A673 (cell line): ENCODE measurements around the gene BCKDK. TPM values are rescaled to one million over a fixed set of nuclear protein-coding genes. Genes with fewer than 3 reads are reported as not detected.

Source experiments
- BruUV-seq: library from RNA; stranded (reverse); fragments of 400-500 nt; replicated peaks from 2 replicates; lab custom pipeline; 2021; lab: Mats Ljungman, UMichigan
- CTCF ChIA-PET: fragments of 300-600 bp; sonication (Branson Sonifier 250); formaldehyde crosslinking; loops from one replicate; lab custom pipeline; 2022; ENCODE audit warnings: antibody characterized with exemption; lab: Charles Lee
- POLR2A ChIA-PET: fragments of 300-600 bp; sonication (Branson Sonifier 250); formaldehyde crosslinking; loops from one replicate; lab custom pipeline; 2022; ENCODE audit warnings: antibody characterized with exemption; ENCODE audit not compliant: low non-redundant PET; lab: Charles Lee
- DNase-seq: peaks from one replicate; pipeline ENCODE4 v3.0.0-alpha.2; 2015; ENCODE audit warnings: low spot score
- H3K27ac ChIP-seq: fragments of 200-600 bp; sonication (generic); 2 replicates; pipeline ENCODE4 v1.5.1; 2016; ENCODE audit warnings: mixed run types, low read depth, mild to moderate bottlenecking, mixed read lengths, antibody characterized with exemption, low read length; ENCODE audit not compliant: poor library complexity, severe bottlenecking
- H3K27me3 ChIP-seq: fragments of 200-600 bp; sonication (generic); replicated peaks from 2 replicates; pipeline ENCODE4 v1.6.1; 2017; ENCODE audit warnings: mixed run types, low read depth, mild to moderate bottlenecking, mixed read lengths, antibody characterized with exemption, low read length; ENCODE audit not compliant: insufficient read depth, poor library complexity
- H3K36me3 ChIP-seq: fragments of 200-600 bp; sonication (generic); 2 replicates; pipeline ENCODE4 v1.6.1; 2016; ENCODE audit warnings: mixed run types, mild to moderate bottlenecking, mixed read lengths, antibody characterized with exemption, low read length; ENCODE audit not compliant: insufficient read depth, poor library complexity, severe bottlenecking
- H3K4me1 ChIP-seq: fragments of 200-600 bp; sonication (generic); 2 replicates; pipeline ENCODE4 v1.6.1; 2017; ENCODE audit warnings: mixed run types, mild to moderate bottlenecking, mixed read lengths, antibody characterized with exemption, low read length; ENCODE audit not compliant: insufficient read depth, poor library complexity, severe bottlenecking
- H3K4me3 ChIP-seq: fragments of 200-600 bp; sonication (generic); 2 replicates; pipeline ENCODE4 v1.5.1; 2016; ENCODE audit warnings: low read depth, mixed run types, mild to moderate bottlenecking, mixed read lengths, low read length; ENCODE audit not compliant: poor library complexity, severe bottlenecking
- H3K9me3 ChIP-seq: fragments of 200-600 bp; sonication (generic); 2 replicates; pipeline ENCODE4 v1.6.1; 2016; ENCODE audit warnings: mixed run types, low read depth, mild to moderate bottlenecking, mixed read lengths, antibody characterized with exemption, low read length; ENCODE audit not compliant: poor library complexity, severe bottlenecking
- EZH2 ChIP-seq: fragments of 200-600 bp; sonication (generic); IDR thresholded peaks from 2 replicates; pipeline ENCODE4 v1.6.1; 2017; ENCODE audit warnings: borderline replicate concordance, low read depth, mild to moderate bottlenecking, mixed read lengths, antibody characterized with exemption, low read length; ENCODE audit not compliant: poor library complexity, severe bottlenecking
- intact Hi-C: fragments of 100-400 bp; cut with micrococcal nuclease; formaldehyde crosslinking; loops from one replicate; pipeline ENCODE4 v1.10.0; 2022; ENCODE audit not compliant: unreplicated experiment
- total RNA-seq: library from RNA; stranded (reverse); gene quantifications from 2 replicates; pipeline ENCODE4 v1.2.3, GENCODE V29; 2021
- TF ChIP-seq, protein P1 (sequence below): fragments of 300-800, 200-600 bp; sonication (generic); conservative IDR thresholded peaks from 2 replicates; pipeline ENCODE4 v1.5.1; 2017; ENCODE audit warnings: low read depth, mild to moderate bottlenecking, antibody characterized with exemption, low read length, moderate library complexity, mixed read lengths

Gene BCKDK
- total RNA-seq, 1 experiment from 2014 or later: 36.6 TPM

DNA sequence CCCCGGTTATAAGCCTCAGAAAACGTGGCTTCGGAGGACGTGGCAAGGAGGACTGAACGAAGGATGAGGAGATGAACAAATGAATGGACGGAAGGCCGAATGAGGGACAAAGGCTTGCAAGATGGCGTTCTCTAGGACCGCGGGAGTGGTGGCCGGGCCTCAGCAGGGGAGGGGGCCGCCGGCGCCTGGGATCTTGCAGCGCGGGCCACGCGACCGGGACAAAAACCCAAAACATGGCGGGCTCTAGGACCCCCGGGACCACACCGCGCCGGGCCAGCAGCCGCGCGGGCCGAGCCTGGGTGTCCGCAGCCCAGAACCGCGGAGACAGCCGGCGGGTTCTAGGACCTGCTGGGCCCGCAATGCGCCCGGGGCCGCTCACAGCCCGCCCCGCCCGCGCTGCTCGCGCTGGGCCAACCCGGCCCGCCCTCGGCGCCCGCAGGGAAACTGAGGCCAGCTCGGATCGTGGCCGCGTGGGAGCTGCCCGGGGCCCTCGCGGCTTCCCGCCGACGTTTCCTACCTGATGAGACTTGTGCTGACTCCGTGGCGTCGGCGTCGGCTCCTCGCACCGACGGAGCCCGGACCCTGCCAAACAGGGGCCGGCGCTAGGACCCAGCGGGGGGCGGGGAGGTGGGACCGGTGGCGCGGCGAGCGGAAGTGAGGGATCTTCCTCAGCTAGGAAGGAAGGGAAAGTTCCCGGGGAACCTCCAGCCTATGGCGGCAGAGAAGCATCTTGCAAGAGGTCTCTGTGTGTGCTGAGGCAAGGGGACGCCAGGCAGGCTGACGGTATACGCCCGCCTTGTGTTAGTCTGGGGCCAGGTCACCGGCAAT is 34.8 kb upstream of the BCKDK start:
- H3K27ac ChIP-seq: peak overlapping the region; percentile 99
- TF ChIP-seq, protein P1, sequence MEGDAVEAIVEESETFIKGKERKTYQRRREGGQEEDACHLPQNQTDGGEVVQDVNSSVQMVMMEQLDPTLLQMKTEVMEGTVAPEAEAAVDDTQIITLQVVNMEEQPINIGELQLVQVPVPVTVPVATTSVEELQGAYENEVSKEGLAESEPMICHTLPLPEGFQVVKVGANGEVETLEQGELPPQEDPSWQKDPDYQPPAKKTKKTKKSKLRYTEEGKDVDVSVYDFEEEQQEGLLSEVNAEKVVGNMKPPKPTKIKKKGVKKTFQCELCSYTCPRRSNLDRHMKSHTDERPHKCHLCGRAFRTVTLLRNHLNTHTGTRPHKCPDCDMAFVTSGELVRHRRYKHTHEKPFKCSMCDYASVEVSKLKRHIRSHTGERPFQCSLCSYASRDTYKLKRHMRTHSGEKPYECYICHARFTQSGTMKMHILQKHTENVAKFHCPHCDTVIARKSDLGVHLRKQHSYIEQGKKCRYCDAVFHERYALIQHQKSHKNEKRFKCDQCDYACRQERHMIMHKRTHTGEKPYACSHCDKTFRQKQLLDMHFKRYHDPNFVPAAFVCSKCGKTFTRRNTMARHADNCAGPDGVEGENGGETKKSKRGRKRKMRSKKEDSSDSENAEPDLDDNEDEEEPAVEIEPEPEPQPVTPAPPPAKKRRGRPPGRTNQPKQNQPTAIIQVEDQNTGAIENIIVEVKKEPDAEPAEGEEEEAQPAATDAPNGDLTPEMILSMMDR: no peak
- no peak for TF ChIP-seq EZH2

DNA sequence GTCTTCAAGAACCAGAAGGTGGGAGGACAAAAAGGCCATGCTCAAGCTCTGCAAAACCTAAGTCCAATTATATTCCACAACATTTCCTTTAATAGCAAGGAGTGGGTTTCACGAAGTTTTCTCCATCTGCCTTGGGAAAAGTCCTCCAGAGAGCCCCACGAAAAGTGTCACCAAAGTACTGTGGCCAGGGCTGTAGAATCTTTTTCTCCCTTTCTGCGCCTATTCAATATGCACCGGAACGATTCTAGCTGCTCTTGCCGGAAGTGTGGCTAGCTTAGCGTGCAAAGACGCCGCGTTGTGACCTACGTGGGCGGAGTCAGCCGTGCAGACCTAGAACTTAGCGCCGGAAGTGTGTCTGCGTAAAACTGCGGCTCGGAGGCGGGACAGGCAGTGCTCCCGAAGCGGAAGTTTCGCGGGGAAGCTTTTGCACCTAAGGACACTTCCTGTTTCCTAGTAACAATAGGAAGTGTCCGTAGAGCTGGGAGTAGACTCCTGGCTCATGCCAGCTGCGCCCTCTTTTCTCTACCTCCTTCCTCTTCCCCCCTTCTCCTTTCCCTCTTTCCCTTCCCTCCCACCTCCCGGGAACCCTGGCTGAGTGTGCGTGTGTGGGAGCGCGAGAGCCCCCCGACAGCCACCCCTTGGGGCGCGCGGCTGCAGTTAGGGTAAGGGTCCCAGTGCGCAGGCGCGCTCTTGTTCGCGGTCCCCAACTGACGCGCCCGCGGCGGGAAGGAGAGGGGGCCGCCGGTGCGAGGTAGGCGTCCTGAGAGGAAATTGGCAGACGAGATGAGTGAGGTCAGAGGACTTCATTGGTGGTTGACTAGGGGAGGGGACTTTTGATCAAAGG is 34.0 kb upstream of the BCKDK start, which contains the start of the genes ZNF646 and ZNF668:
Gene ZNF646 (plus strand): TSS at position 453 of the 844 bp plus-strand sequence. CDS start 1,903 bp downstream, outside the sequence.
Gene ZNF668 (minus strand): TSS at position 271 of the 844 bp plus-strand sequence. CDS start 9,781 bp downstream, outside the sequence.
- Histone ChIP-seq H3K27me3 (no peaks in the 10 kb centered on the region), H3K9me3 (no peaks in the 10 kb centered on the region), H3K27ac (peak within 1 kb of the TSS; percentile 99), H3K4me3 (peak within 1 kb of the TSS; percentile 89), H3K36me3 (peaks cover 30% of the 10 kb centered on the region), H3K4me1 (peaks cover 19% of the 10 kb centered on the region)
- CTCF ChIA-PET: interaction anchor here (1.3 kb wide), 1 partner anchor 68 kb away, joined by 7 read pairs; no protein-coding TSS in a partner anchor
- peak; percentile 100 for DNase-seq
- intact Hi-C loops: loop anchor here (1.0 kb wide), 3 partner anchors 20 to 68 kb away; partner anchors contain the start of gene VKORC1
- TF ChIP-seq EZH2: no peak
- TF ChIP-seq, protein P1: no peak
- POLR2A ChIA-PET: interaction anchor here (0.9 kb wide), 1 partner anchor 106 kb away, joined by 4 read pairs; the partner anchor contains the start of gene FUS
- no TSS peak for BruUV-seq

More for the DNA sequence above, 34.8 kb upstream of the BCKDK start:
- H3K27me3 ChIP-seq: no peaks in the 10 kb centered on the region
- peak; percentile 96 for DNase-seq
- H3K4me3 ChIP-seq: peak overlapping the region; percentile 89
- ChIA-PET CTCF (interaction anchor here (1.3 kb wide), 1 partner anchor 69 kb away, joined by 7 read pairs; no protein-coding TSS in a partner anchor), POLR2A (interaction anchor here (0.9 kb wide), 1 partner anchor 107 kb away, joined by 4 read pairs; the partner anchor contains the start of gene FUS)
- H3K36me3 ChIP-seq: peaks cover 22% of the 10 kb centered on the region
- peaks cover 19% of the 10 kb centered on the region for H3K4me1 ChIP-seq
- intact Hi-C loops: loop anchor here (1.0 kb wide), 1 partner anchor 39 kb away; no protein-coding TSS in a partner anchor
- H3K9me3 ChIP-seq: no peaks in the 10 kb centered on the region
- no TSS peak for BruUV-seq

DNA sequence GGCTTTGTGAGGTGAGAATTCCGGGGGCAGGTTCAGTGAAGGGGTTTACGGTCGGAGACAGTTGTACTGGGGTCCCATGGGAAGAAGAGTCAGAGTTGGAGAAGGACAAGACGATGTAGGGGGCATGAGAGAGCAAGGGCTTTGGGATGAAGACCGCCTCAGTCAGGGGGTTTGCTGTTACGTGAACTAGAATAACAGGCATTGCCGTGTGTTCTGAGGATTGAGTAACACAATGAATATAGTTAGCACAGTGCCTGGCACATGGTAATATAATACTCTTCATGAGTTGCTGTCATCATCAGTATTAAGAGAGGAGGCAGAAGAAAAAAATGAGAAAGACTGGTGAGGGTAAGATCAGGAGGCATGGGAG is 33.4 kb upstream of the BCKDK start:
- BruUV-seq: no TSS peak
- Histone ChIP-seq H3K27ac (peak overlapping the region; percentile 99), H3K4me3 (peak overlapping the region; percentile 89), H3K4me1 (peaks cover 19% of the 10 kb centered on the region), H3K36me3 (peaks cover 32% of the 10 kb centered on the region), H3K27me3 (no peaks in the 10 kb centered on the region), H3K9me3 (no peaks in the 10 kb centered on the region)
- ChIA-PET POLR2A (no interaction called here), CTCF (interaction anchor here (1.3 kb wide), 1 partner anchor 68 kb away, joined by 7 read pairs; no protein-coding TSS in a partner anchor)
- no peak for DNase-seq
- TF ChIP-seq EZH2: no peak
- TF ChIP-seq, protein P1: no peak
- intact Hi-C loops: loop anchor here (1.0 kb wide), 2 partner anchors 20 to 68 kb away; partner anchors contain the start of gene VKORC1
